Calu3 (cell line): ENCODE measurements around the gene MLYCD. TPM values are rescaled to one million over a fixed set of nuclear protein-coding genes. Genes with fewer than 3 reads are reported as not detected.
A peak's percentile ranks its signal among the peaks of the same experiment; 100 is the strongest.

Source experiments
- BruUV-seq: library from RNA; stranded (reverse); fragments of 400-500 nt; replicated peaks from 2 replicates; lab custom pipeline; 2021; lab: Mats Ljungman, UMichigan
- CTCF ChIA-PET: fragments of 300-600 bp; sonication (Branson Sonifier 250); formaldehyde crosslinking; loops from one replicate; lab custom pipeline; 2022; ENCODE audit warnings: antibody characterized with exemption; lab: Charles Lee
- DNase-seq: peaks from one replicate; pipeline ENCODE4 v3.0.0; 2022
- H3K27ac Mint-ChIP-seq: one replicate; pipeline ENCODE4 v1.8.0; 2022; ENCODE audit warnings: mixed read lengths; ENCODE audit not compliant: unreplicated experiment
- H3K27me3 Mint-ChIP-seq: one replicate; pipeline ENCODE4 v1.8.0; 2022; ENCODE audit warnings: mixed read lengths; ENCODE audit not compliant: unreplicated experiment
- H3K36me3 Mint-ChIP-seq: one replicate; pipeline ENCODE4 v1.8.0; 2022; ENCODE audit warnings: mild to moderate bottlenecking, moderate library complexity, mixed read lengths; ENCODE audit not compliant: insufficient read depth, unreplicated experiment
- H3K4me1 Mint-ChIP-seq: one replicate; pipeline ENCODE4 v1.8.0; 2022; ENCODE audit warnings: mild to moderate bottlenecking, low read depth, mixed read lengths; ENCODE audit not compliant: unreplicated experiment
- H3K4me3 Mint-ChIP-seq: one replicate; pipeline ENCODE4 v1.8.0; 2022; ENCODE audit warnings: mild to moderate bottlenecking, low read depth, moderate library complexity, mixed read lengths; ENCODE audit not compliant: unreplicated experiment
- H3K9me3 Mint-ChIP-seq: one replicate; pipeline ENCODE4 v1.8.0; 2022; ENCODE audit warnings: low read depth, mixed read lengths; ENCODE audit not compliant: unreplicated experiment
- CTCF ChIP-seq: fragments of 200-600 bp; IDR thresholded peaks from one replicate; pipeline ENCODE4 v1.8.0; 2022; ENCODE audit warnings: antibody characterized with exemption; ENCODE audit not compliant: unreplicated experiment
- intact Hi-C: fragments of 100-400 bp; cut with micrococcal nuclease; formaldehyde crosslinking; loops from one replicate; pipeline ENCODE4 v1.10.0; 2022; ENCODE audit not compliant: unreplicated experiment
- total RNA-seq: library from RNA; stranded (reverse); gene quantifications from 2 replicates; pipeline ENCODE4 v1.2.3, GENCODE V29; 2022

The MLYCD gene
- total RNA-seq, 1 experiment from 2014 or later, result 10.3 TPM

GRCh38 chr16:83966153-83966696 lies 67.3 kb downstream of the MLYCD start:
- CTCF ChIA-PET, result interaction anchor here (0.8 to 1.3 kb wide), 2 partner anchors 10 to 1367 kb away, joined by 3 to 4 read pairs; no protein-coding TSS in a partner anchor
- H3K27me3 Mint-ChIP-seq, result peaks cover 33% of the 10 kb centered on the region
- peaks cover 32% of the 10 kb centered on the region for H3K36me3 Mint-ChIP-seq
- no peak for DNase-seq
- intact Hi-C loops, result no loop called here
- no peaks in the 10 kb centered on the region for H3K9me3 Mint-ChIP-seq
- no peak for TF ChIP-seq CTCF
- no TSS peak for BruUV-seq
- no peak overlapping the region for H3K27ac Mint-ChIP-seq
- no peaks in the 10 kb centered on the region for H3K4me1 Mint-ChIP-seq
- H3K4me3 Mint-ChIP-seq, result no peak overlapping the region

- intact Hi-C loops, result no loop called here
- H3K4me3 Mint-ChIP-seq, result no peak overlapping the region
- CTCF ChIA-PET, result no interaction called here
Measured at GRCh38 chr16:83967091-83967490, 68.2 kb downstream of the MLYCD start.

GRCh38 chr16:83967838-83968305 lies 69.0 kb downstream of the MLYCD start, which contains the start of gene NECAB2:
NECAB2 (plus strand) TSS chr16:83968244; CDS start chr16:83968649, 405 bp downstream.
- TF ChIP-seq CTCF, result peak; percentile 90
- peak; percentile 72 for DNase-seq
- no peaks in the 10 kb centered on the region for H3K4me1 Mint-ChIP-seq
- peak within 1 kb of the TSS; percentile 52 for H3K27ac Mint-ChIP-seq
- no peaks in the 10 kb centered on the region for H3K9me3 Mint-ChIP-seq
- CTCF ChIA-PET, result no interaction called here
- peaks cover 26% of the 10 kb centered on the region for H3K36me3 Mint-ChIP-seq
- H3K4me3 Mint-ChIP-seq, result peak within 1 kb of the TSS; percentile 61
- intact Hi-C loops, result no loop called here
- no TSS peak for BruUV-seq
- peaks cover 49% of the 10 kb centered on the region for H3K27me3 Mint-ChIP-seq

More at GRCh38 chr16:83967091-83967490, 68.2 kb downstream of the MLYCD start:
- Mint-ChIP-seq H3K9me3 (no peaks in the 10 kb centered on the region), H3K27ac (no peak overlapping the region), H3K36me3 (peaks cover 26% of the 10 kb centered on the region), H3K27me3 (peaks cover 42% of the 10 kb centered on the region), H3K4me1 (no peaks in the 10 kb centered on the region)
- no TSS peak for BruUV-seq
- TF ChIP-seq CTCF, result no peak
- DNase-seq, result no peak

GRCh38 chr16:83968306-83968851 lies 69.5 kb downstream of the MLYCD start:
- intact Hi-C loops, result no loop called here
- H3K27me3 Mint-ChIP-seq, result peaks cover 54% of the 10 kb centered on the region
- H3K27ac Mint-ChIP-seq, result no peak overlapping the region

More at GRCh38 chr16:83968306-83968851, 69.5 kb downstream of the MLYCD start:
- CTCF ChIA-PET, result no interaction called here
- DNase-seq, result no peak
- Mint-ChIP-seq H3K4me3 (peak overlapping the region; percentile 61), H3K9me3 (no peaks in the 10 kb centered on the region), H3K36me3 (peaks cover 26% of the 10 kb centered on the region), H3K4me1 (no peaks in the 10 kb centered on the region)
- BruUV-seq, result no TSS peak
- TF ChIP-seq CTCF, result no peak
